ENCODE results near the gene SURF4. TPM values are rescaled to one million over a fixed set of nuclear protein-coding genes. Genes with fewer than 3 reads are reported as not detected.

The SURF4 gene
- total and polyA plus RNA-seq, 2 of the 13 experiments (the other 11 are each of a cell fraction or from before 2014, with no cell fraction given), result 220 to 265 TPM

DNA sequence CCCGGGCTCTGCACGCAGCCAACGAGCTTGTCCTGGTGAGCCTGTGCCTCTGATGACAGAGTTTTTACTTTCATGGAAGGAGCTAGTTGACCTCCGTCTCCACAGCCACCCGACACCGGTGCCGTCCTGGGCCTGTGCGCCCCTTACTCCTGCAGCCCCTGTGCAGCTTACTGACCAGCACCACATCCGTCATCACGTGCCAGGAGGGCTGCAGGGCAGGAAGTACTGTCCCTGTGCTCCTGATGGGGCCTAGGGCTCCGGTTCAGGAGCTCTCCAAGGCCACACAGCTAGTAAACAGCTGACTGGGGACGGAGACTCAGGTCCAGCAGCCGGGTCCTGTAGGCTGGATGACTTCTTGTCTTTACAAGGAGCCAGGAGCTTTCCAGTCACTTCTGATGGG is 10.5 kb upstream of the SURF4 start (continued):
- no peak for TF ChIP-seq ZNF280B (CRISPR knock-in tag; IDR thresholded peaks at IDR 0.05; ENCODE audit: borderline replicate concordance)
- no peak for TF ChIP-seq ZNF614 (CRISPR knock-in tag; IDR thresholded peaks at IDR 0.05; ENCODE audit: borderline replicate concordance)
- TF ChIP-seq, protein P1, sequence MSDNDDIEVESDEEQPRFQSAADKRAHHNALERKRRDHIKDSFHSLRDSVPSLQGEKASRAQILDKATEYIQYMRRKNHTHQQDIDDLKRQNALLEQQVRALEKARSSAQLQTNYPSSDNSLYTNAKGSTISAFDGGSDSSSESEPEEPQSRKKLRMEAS (IDR thresholded peaks at IDR 0.05), result peak; percentile 61
- no peak for TF ChIP-seq ZBTB42 (CRISPR knock-in tag; IDR thresholded peaks at IDR 0.05)
- TF ChIP-seq, protein P2, sequence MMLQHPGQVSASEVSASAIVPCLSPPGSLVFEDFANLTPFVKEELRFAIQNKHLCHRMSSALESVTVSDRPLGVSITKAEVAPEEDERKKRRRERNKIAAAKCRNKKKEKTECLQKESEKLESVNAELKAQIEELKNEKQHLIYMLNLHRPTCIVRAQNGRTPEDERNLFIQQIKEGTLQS (CRISPR knock-in tag; IDR thresholded peaks at IDR 0.05), result no peak
- TF ChIP-seq SALL2 (CRISPR knock-in tag; IDR thresholded peaks at IDR 0.05), result 0 out of 2 replicates have a peak, but pooled peaks have one; percentile 40
- TF ChIP-seq, protein P3, sequence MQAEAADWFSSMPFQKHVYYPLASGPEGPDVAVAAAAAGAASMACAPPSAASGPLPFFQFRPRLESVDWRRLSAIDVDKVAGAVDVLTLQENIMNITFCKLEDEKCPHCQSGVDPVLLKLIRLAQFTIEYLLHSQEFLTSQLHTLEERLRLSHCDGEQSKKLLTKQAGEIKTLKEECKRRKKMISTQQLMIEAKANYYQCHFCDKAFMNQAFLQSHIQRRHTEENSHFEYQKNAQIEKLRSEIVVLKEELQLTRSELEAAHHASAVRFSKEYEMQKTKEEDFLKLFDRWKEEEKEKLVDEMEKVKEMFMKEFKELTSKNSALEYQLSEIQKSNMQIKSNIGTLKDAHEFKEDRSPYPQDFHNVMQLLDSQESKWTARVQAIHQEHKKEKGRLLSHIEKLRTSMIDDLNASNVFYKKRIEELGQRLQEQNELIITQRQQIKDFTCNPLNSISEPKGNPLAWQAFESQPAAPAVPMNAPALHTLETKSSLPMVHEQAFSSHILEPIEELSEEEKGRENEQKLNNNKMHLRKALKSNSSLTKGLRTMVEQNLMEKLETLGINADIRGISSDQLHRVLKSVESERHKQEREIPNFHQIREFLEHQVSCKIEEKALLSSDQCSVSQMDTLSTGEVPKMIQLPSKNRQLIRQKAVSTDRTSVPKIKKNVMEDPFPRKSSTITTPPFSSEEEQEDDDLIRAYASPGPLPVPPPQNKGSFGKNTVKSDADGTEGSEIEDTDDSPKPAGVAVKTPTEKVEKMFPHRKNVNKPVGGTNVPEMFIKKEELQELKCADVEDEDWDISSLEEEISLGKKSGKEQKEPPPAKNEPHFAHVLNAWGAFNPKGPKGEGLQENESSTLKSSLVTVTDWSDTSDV (CRISPR knock-in tag; IDR thresholded peaks at IDR 0.05), result no peak
- TF ChIP-seq ZNF253 (CRISPR knock-in tag; IDR thresholded peaks at IDR 0.05; ENCODE audit: borderline replicate concordance), result no peak
- no peak for TF ChIP-seq TEF (CRISPR knock-in tag; IDR thresholded peaks at IDR 0.05)
- peak; percentile 75 for TF ChIP-seq HNF1B (CRISPR knock-in tag; IDR thresholded peaks at IDR 0.05)
- TF ChIP-seq MTA3 (CRISPR knock-in tag; IDR thresholded peaks at IDR 0.05), result no peak
- TF ChIP-seq CBX5 (CRISPR knock-in tag; IDR thresholded peaks at IDR 0.05; ENCODE audit: borderline replicate concordance), result no peak
